ENCODE measurements around the gene CAPN1. TPM values are rescaled to one million over a fixed set of nuclear protein-coding genes. Genes with fewer than 3 reads are reported as not detected.

Gene CAPN1
- total and polyA plus RNA-seq, 2 of the 4 experiments (the other 2 are of a cell fraction), result 110 to 182 TPM

GRCh38 chr11:65241134-65241533, 59.4 kb downstream of the CAPN1 start:
- no peak overlapping the region for H3K18ac ChIP-seq (ENCODE audit: low read depth, low read length)
- no peak overlapping the region for H3K4ac ChIP-seq (ENCODE audit: low read depth, low read length)
- H4K8ac ChIP-seq (ENCODE audit: low read depth in 2 of 2, low read length in 2 of 2), result no peak overlapping the region
- H3K4me3 ChIP-seq (ENCODE audit: insufficient read depth, low read depth, low read length), result no peak overlapping the region
- no peak for DNase-seq
- no peaks in the 10 kb centered on the region for H4K20me1 ChIP-seq (ENCODE audit: insufficient read depth, low read length)
- CTCF ChIA-PET, result no interaction called here
- BruUV-seq (replicated peaks), result no TSS peak
- H3K79me1 ChIP-seq (ENCODE audit: low read depth in 1 of 2, low read length in 2 of 2), result no peaks in the 10 kb centered on the region
- TF ChIP-seq CEBPB (IDR thresholded peaks at IDR 0.05; ENCODE audit: low read depth, low read length), result no peak
- no peak for TF ChIP-seq SMC3 (IDR thresholded peaks at IDR 0.05; ENCODE audit: low read depth, low read length)
- TF ChIP-seq MXI1 (IDR thresholded peaks at IDR 0.05; ENCODE audit: borderline replicate concordance, low read depth, low read length), result no peak
- no peak for TF ChIP-seq RFX5 (IDR thresholded peaks at IDR 0.05; ENCODE audit: low read depth, low read length)
- no peak for TF ChIP-seq MAFK (IDR thresholded peaks at IDR 0.05; ENCODE audit: low read depth, low read length)
- no peak for TF ChIP-seq FOS (IDR thresholded peaks at IDR 0.05; ENCODE audit: low read depth, low read length)
- TF ChIP-seq NFE2L2 (IDR thresholded peaks at IDR 0.05; ENCODE audit: low read depth, low read length), result no peak
- TF ChIP-seq RAD21 (IDR thresholded peaks at IDR 0.05; ENCODE audit: low read length), result no peak
- TF ChIP-seq CTCF (conservative IDR thresholded peaks at IDR 0.05; ENCODE audit: low read depth, low read length), result no peak
- TF ChIP-seq RCOR1 (IDR thresholded peaks at IDR 0.05; ENCODE audit: insufficient replicate concordance, low read length), result no peak
- no peak for TF ChIP-seq POLR2A (IDR thresholded peaks at IDR 0.05; ENCODE audit: low read depth, low read length)
- no peak for TF ChIP-seq ELK1 (IDR thresholded peaks at IDR 0.05; ENCODE audit: borderline replicate concordance, low read depth, low read length)
- TF ChIP-seq BHLHE40 (IDR thresholded peaks at IDR 0.05; ENCODE audit: low read depth, low read length), result no peak
- no peak for TF ChIP-seq MAZ (IDR thresholded peaks at IDR 0.05; ENCODE audit: borderline replicate concordance, low read depth, low read length)
- TF ChIP-seq USF2 (IDR thresholded peaks at IDR 0.05; ENCODE audit: low read depth, low read length), result no peak
- no peak for TF ChIP-seq CHD1 (IDR thresholded peaks at IDR 0.05; ENCODE audit: low read depth, low read length)
- intact Hi-C loops (cut with micrococcal nuclease) (no loop called here), in situ Hi-C loops (cut with MboI; ENCODE audit: low sequenced_read_pairs) (no loop called here), dilution Hi-C loops (cut with HindIII; ENCODE audit: low sequenced_read_pairs, unreplicated experiment) (no loop called here)
- H3K9ac ChIP-seq (ENCODE audit: low read depth, low read length), result no peak overlapping the region
- no peak overlapping the region for H4K5ac ChIP-seq (ENCODE audit: low read depth, low read length)
- no peak for ATAC-seq (ENCODE audit: low read depth)
- no peak overlapping the region for H3K56ac ChIP-seq (ENCODE audit: extremely low read depth, insufficient read depth, low read length)
- peaks cover 5% of the 10 kb centered on the region; the same call in 1 of the 2 replicates for H3K9me3 ChIP-seq (ENCODE audit: control insufficient read depth, insufficient read depth, low read length)
- peaks cover 3% of the 10 kb centered on the region for H3K27me3 ChIP-seq (ENCODE audit: control insufficient read depth, insufficient read depth, low read length)
- no peaks in the 10 kb centered on the region for H3K9me1 ChIP-seq (ENCODE audit: insufficient read depth, low read length)
- H2AK9ac ChIP-seq (replicated peaks; ENCODE audit: low read depth, low read length, poor library complexity), result no peak overlapping the region
- WGBS, 2 experiments (ENCODE audit: extremely low coverage in 2 of 2, insufficient read length in 1 of 2), result no CpG with 5 or more reads among the region's 5 CpGs
- H2BK120ac ChIP-seq (ENCODE audit: low read depth, low read length), result no peak overlapping the region
- no peak overlapping the region for H2BK20ac ChIP-seq (ENCODE audit: low read depth, low read length)
- no peak overlapping the region for H3K23ac ChIP-seq (ENCODE audit: low read depth, low read length)
- H3K4me1 ChIP-seq (ENCODE audit: control insufficient read depth, insufficient read depth, low read length), result no peaks in the 10 kb centered on the region
- no peak overlapping the region for H3K14ac ChIP-seq (replicated peaks; ENCODE audit: low read depth, low read length)
- no peak overlapping the region for H2BK5ac ChIP-seq (ENCODE audit: low read depth, low read length, poor library complexity, severe bottlenecking)
- POLR2A ChIA-PET (ENCODE audit: unreplicated experiment), result no interaction called here
- no peaks in the 10 kb centered on the region for H3K36me3 ChIP-seq (ENCODE audit: control insufficient read depth, insufficient read depth, low read length)
- H4K91ac ChIP-seq (ENCODE audit: insufficient read depth, low read depth, low read length), result no peak overlapping the region
- H2AK5ac ChIP-seq (ENCODE audit: low read depth, low read length), result no peak overlapping the region
- no peak overlapping the region for H2BK15ac ChIP-seq (ENCODE audit: low read depth, low read length)
- no peak overlapping the region for H3K27ac ChIP-seq (ENCODE audit: insufficient read depth, low read length)
- no peak overlapping the region for H2AFZ ChIP-seq (replicated peaks; ENCODE audit: low read length, poor library complexity)
- H3K4me2 ChIP-seq (ENCODE audit: low read depth, low read length), result no peak overlapping the region
